Stomach (tissue), 9 donors: Measurements from ENCODE around the gene EGFR. TPM values are rescaled to one million over a fixed set of nuclear protein-coding genes. Genes with fewer than 3 reads are reported as not detected.

ENCODE experiments used
- DNase-seq, 2 donors: peaks; one replicate each; pipeline versions ENCODE4 v3.0.0 to v3.0.0-alpha.2; 2013 to 2019
- H3K27ac ChIP-seq, 5 donors: fragments of 200-600 bp in 4 of 5; sonication (generic) in 4 of 5; one replicate each; pipeline ENCODE4 v1.5.1; 2013 to 2019; ENCODE audit warnings: mild to moderate bottlenecking in 1 of 5, moderate library complexity in 1 of 5
- H3K27me3 ChIP-seq, 3 donors: fragments of 200-600 bp; sonication (generic); one replicate each; pipeline ENCODE4 v1.5.1; 2017 to 2019; ENCODE audit warnings: mixed run types in 1 of 3
- H3K36me3 ChIP-seq, 4 donors: fragments of 200-600 bp; sonication (generic); 1 replicate in 3 of 4; 2 replicates in 1 of 4; pipeline ENCODE4 v1.5.1; 2016 to 2019
- H3K4me1 ChIP-seq, 4 donors: fragments of 200-600 bp; sonication (generic); one replicate each; pipeline ENCODE4 v1.5.1; 2016 to 2019
- H3K4me3 ChIP-seq, 4 donors: fragments of 200-600 bp; sonication (generic) in 3 of 4; one replicate each; pipeline ENCODE4 v1.5.1; 2016 to 2019; ENCODE audit warnings: mild to moderate bottlenecking in 1 of 4
- H3K9me3 ChIP-seq, 4 donors: fragments of 200-600 bp; sonication (generic); one replicate each; pipeline ENCODE4 v1.5.1; 2016 to 2019
- EP300 ChIP-seq: sonication (generic); formaldehyde crosslinking; IDR thresholded peaks from one replicate; pipeline ENCODE4 v1.6.1; 2017; ENCODE audit warnings: antibody characterized with exemption
- POLR2A ChIP-seq, 4 donors: fragments of 450-650 bp; IDR thresholded peaks; one replicate each; pipeline ENCODE4 v1.6.1; 2016; ENCODE audit warnings: antibody characterized with exemption in 4 of 4, control low read depth in 2 of 4, mild to moderate bottlenecking in 1 of 4, moderate library complexity in 1 of 4
- POLR2AphosphoS5 ChIP-seq, 3 donors: sonication (generic); formaldehyde crosslinking; IDR thresholded peaks; one replicate each; pipeline ENCODE4 v1.6.1; 2016; ENCODE audit warnings: antibody characterized with exemption in 3 of 3
- WGBS, 5 donors: extraction: QIAGEN DNeasy Blood & Tissue Kit in 3 of 5; methylation state at CpG; one replicate each; pipeline versions ENCODE4 v1.1.5 to v1.1.7; 2013 to 2018; 5-methylcytosine and 5-hydroxymethylcytosine counted together
- intact Hi-C: fragments of 100-400 bp; cut with DNase I; formaldehyde crosslinking; loops from one replicate; pipeline ENCODE4 v1.15.1; 2023; ENCODE audit warnings: low total_unique reads
- polyA plus RNA-seq, 3 donors: library from polyadenylated mRNA; stranded (reverse); fragments of 200-250 nt; gene quantifications; one replicate each; pipeline ENCODE4 v1.2.3, GENCODE V29; 2013
- total RNA-seq, 5 donors: library from RNA; depleted of rRNA; stranded (reverse); fragments of >200 nt; gene quantifications; one replicate each; pipeline versions ENCODE4 v1.1.0 to v1.2.3, GENCODE V29; 2014 to 2016
- TF ChIP-seq, protein P1 (sequence below), 7 experiments: fragments of 450-650 bp in 4 of 7; fragments of 200-600 bp in 3 of 7; sonication (generic) in 3 of 7; IDR thresholded peaks; one replicate each; pipeline ENCODE4 v1.5.1; 2016 to 2019; ENCODE audit warnings: antibody characterized with exemption in 7 of 7, control low read depth in 2 of 7, mild to moderate bottlenecking in 1 of 7
- donor health status: healthy with polysubstance abuse.
- donor health status: Bipolar disorder and iron deficiency.
- donor health status: healthy.

EGFR gene
- total and polyA plus RNA-seq, 8 donors: 3.4 to 43.4 (median 32.6) TPM

DNA sequence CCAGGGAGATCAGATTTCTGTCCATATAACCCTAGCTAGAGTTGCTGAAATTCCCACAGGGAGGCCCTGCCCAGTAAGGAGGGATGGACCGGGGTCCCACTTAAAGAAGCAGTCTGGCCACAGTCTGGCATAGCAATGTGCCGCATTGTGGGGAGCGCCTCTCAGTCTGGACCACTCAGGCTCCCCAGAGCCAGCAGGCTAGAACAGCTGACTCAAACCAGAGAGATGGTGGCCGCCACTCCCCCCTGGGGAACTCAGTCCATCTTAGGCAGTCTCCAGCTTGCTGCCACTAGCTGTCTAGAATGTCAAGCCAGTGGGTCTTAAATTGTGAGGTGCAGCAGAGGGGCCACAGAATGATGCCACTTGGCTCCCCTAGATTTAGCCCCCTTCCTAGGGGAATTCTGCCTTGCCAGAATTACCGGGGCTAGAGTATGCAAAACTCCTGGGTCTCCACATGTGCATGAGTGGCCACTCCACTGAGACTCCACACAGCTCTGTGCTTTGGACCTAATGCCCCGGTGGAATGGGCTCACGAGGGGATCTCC, 213.0 kb downstream of the EGFR start:
- H3K9me3 ChIP-seq: peaks cover 0 to 10% (median 5%) of the 10 kb centered on the region in 4 donors
- peaks cover 0 to 11% (median 0%) of the 10 kb centered on the region in 3 donors for H3K27me3 ChIP-seq
- H3K36me3 ChIP-seq: no peaks in the 10 kb centered on the region
- 85 to 92% (median 90%) methylated on average over 7 of the region's 7 CpGs for WGBS, 5 donors
- TF ChIP-seq POLR2AphosphoS5 (IDR thresholded peaks at IDR 0.05): no peak
- no peak for TF ChIP-seq POLR2A (IDR thresholded peaks at IDR 0.05)
- TF ChIP-seq, protein P1, sequence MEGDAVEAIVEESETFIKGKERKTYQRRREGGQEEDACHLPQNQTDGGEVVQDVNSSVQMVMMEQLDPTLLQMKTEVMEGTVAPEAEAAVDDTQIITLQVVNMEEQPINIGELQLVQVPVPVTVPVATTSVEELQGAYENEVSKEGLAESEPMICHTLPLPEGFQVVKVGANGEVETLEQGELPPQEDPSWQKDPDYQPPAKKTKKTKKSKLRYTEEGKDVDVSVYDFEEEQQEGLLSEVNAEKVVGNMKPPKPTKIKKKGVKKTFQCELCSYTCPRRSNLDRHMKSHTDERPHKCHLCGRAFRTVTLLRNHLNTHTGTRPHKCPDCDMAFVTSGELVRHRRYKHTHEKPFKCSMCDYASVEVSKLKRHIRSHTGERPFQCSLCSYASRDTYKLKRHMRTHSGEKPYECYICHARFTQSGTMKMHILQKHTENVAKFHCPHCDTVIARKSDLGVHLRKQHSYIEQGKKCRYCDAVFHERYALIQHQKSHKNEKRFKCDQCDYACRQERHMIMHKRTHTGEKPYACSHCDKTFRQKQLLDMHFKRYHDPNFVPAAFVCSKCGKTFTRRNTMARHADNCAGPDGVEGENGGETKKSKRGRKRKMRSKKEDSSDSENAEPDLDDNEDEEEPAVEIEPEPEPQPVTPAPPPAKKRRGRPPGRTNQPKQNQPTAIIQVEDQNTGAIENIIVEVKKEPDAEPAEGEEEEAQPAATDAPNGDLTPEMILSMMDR (IDR thresholded peaks at IDR 0.05): no peak
- TF ChIP-seq EP300: no peak
- intact Hi-C loops: no loop called here
- H3K4me1 ChIP-seq: no peaks in the 10 kb centered on the region
- no peak for DNase-seq
- no peak overlapping the region for H3K4me3 ChIP-seq
- no peak overlapping the region for H3K27ac ChIP-seq

DNA sequence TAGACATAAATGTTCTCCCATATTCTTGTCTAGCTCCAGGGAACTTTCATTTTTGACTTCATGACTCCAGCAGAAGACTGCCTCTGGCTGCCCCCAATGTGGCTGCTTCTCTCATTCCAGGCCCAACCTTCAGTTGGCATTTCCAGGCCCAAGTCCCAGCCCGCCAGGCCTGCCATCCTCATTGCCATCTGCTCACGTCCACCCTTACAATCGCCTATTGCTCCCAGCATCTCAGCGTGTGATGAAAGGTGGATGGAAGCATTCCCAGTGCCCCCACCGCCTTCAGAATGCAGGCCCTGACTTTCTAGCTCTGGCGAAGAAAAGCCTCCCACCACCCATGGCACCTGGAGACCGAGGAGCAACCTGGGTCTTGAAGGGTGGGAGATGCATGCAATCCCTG, 214.2 kb downstream of the EGFR start:
- no peaks in the 10 kb centered on the region for H3K4me1 ChIP-seq
- no peak overlapping the region for H3K4me3 ChIP-seq
- intact Hi-C loops: no loop called here
- no peak for DNase-seq
- no peak overlapping the region for H3K27ac ChIP-seq
- TF ChIP-seq, protein P1 (IDR thresholded peaks at IDR 0.05): no peak
- no peak for TF ChIP-seq POLR2A (IDR thresholded peaks at IDR 0.05)
- TF ChIP-seq POLR2AphosphoS5 (IDR thresholded peaks at IDR 0.05): no peak
- TF ChIP-seq EP300: no peak
- no peaks in the 10 kb centered on the region for H3K36me3 ChIP-seq
- H3K9me3 ChIP-seq: peaks cover 0 to 10% (median 0%) of the 10 kb centered on the region in 4 donors
- WGBS, 5 donors: 84 to 94% (median 91%) methylated on average over 7 of the region's 7 CpGs
- peaks cover 0 to 11% (median 0%) of the 10 kb centered on the region in 3 donors for H3K27me3 ChIP-seq

DNA sequence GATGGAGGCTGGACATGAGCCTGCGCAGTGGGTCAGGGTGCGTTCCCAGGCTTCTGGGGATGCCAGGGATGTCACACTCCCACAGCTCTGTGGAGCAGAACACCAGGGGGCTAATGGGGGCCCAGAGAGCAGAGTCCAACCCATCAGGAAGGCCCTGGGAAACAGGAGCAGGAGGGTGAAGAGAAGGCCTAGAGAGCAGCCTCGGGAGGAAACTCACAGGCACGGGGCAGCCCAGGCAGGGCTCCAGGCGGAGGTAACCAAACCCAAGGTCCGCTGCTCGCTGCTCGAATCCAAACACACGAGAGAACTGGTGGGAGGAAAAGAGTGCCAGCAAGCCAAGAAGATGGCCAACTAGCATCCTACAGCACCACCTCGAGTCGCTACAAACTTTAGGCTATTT, 215.6 kb downstream of the EGFR start:
- 85 to 92% (median 89%) methylated on average over 10 to 11 of the region's 11 CpGs for WGBS, 5 donors
- Histone ChIP-seq H3K4me3 (no peak overlapping the region), H3K9me3 (peaks cover 0 to 8% (median 0%) of the 10 kb centered on the region in 4 donors), H3K4me1 (no peaks in the 10 kb centered on the region), H3K27me3 (peaks cover 0 to 16% (median 0%) of the 10 kb centered on the region in 3 donors), H3K27ac (no peak overlapping the region), H3K36me3 (no peaks in the 10 kb centered on the region)
- DNase-seq: no peak
- no peak for TF ChIP-seq POLR2A (IDR thresholded peaks at IDR 0.05)
- TF ChIP-seq POLR2AphosphoS5 (IDR thresholded peaks at IDR 0.05): no peak
- TF ChIP-seq, protein P1 (IDR thresholded peaks at IDR 0.05): no peak
- TF ChIP-seq EP300: no peak
- intact Hi-C loops: no loop called here

DNA sequence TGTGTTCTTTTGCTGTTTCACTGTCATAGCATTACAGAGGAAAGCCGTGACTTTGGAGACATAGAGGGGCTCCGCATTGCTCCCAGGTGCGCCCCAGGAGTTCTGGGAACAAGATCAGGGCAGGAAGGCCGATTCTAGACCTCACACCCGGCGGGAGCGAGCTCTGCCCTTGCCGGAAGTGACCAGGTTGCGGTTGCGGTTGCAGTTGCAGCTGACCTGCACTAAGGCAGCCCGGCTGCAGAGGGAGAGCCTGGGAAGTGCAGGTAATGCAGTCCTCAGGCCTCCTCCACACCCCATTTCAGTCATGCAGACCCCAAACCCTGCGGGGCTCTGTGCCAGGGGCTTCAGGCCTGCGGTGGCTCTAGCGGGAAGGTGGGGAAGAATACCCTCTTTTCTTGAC, 216.3 kb downstream of the EGFR start:
- intact Hi-C loops: no loop called here
- Histone ChIP-seq H3K4me1 (no peaks in the 10 kb centered on the region), H3K36me3 (no peaks in the 10 kb centered on the region), H3K27ac (no peak overlapping the region), H3K27me3 (peaks cover 0 to 16% (median 0%) of the 10 kb centered on the region in 3 donors), H3K4me3 (no peak overlapping the region), H3K9me3 (peaks cover 0 to 1% (median 0%) of the 10 kb centered on the region in 4 donors)
- DNase-seq: no peak
- 77 to 90% (median 87%) methylated on average over 14 of the region's 14 CpGs for WGBS, 5 donors
- TF ChIP-seq, protein P1 (IDR thresholded peaks at IDR 0.05): no peak
- TF ChIP-seq EP300 (no peak), POLR2A (IDR thresholded peaks at IDR 0.05) (no peak), POLR2AphosphoS5 (IDR thresholded peaks at IDR 0.05) (no peak)
